ENCODE results near the gene ZNF142. TPM values are rescaled to one million over a fixed set of nuclear protein-coding genes. Genes with fewer than 3 reads are reported as not detected.

The ZNF142 gene
- total RNA-seq, 1 experiment from 2014 or later = 29.2 TPM

GRCh38 chr2:218698885-218699284 lies 39.5 kb upstream of the ZNF142 start:
- RAD21 ChIA-PET (ENCODE audit: low non-redundant PET in 1 of 2, low total read pairs in 2 of 2, uncharacterized antibody in 2 of 2, unreplicated experiment in 2 of 2) = no interaction called here
- Histone ChIP-seq H3K27ac (ENCODE audit: low read depth, low read length) (no peak overlapping the region), H4K20me1 (ENCODE audit: insufficient read depth) (no peaks in the 10 kb centered on the region), H3K4me2 (ENCODE audit: low read length) (no peak overlapping the region), H3K79me2 (ENCODE audit: insufficient read depth, low read length) (no peaks in the 10 kb centered on the region), H2AFZ (ENCODE audit: low read depth, low read length, poor library complexity, severe bottlenecking) (no peak overlapping the region), H3K9me3 (ENCODE audit: control insufficient read depth in 1 of 2, insufficient read depth in 1 of 2, low read depth in 1 of 2, low read length in 2 of 2) (no peaks in the 10 kb centered on the region), H3K9ac (ENCODE audit: low read length) (no peak overlapping the region), H3K9me2 (ENCODE audit: insufficient read depth) (no peaks in the 10 kb centered on the region), H3K36me3 (ENCODE audit: control insufficient read depth in 1 of 2, insufficient read depth in 2 of 2, low read length in 2 of 2) (peaks cover 0 to 8% of the 10 kb centered on the region in 2 experiments; a peak in 2 of 4 replicates), H3K4me3 (replicated peaks in 1 of 2; ENCODE audit: low read depth in 1 of 2, low read length in 2 of 2) (no peak overlapping the region), H3K27me3 (ENCODE audit: insufficient read depth, low read length) (no peaks in the 10 kb centered on the region), H3K4me1 (ENCODE audit: control insufficient read depth in 1 of 2, insufficient read depth in 2 of 2, low read length in 2 of 2) (peaks cover 5 to 8% of the 10 kb centered on the region in 2 experiments; a peak in 2 of 4 replicates)
- TF ChIP-seq EZH2 (IDR thresholded peaks at IDR 0.05) = no peak
- TF ChIP-seq ZFX (IDR thresholded peaks at IDR 0.05) = no peak
- TF ChIP-seq FOSL1 (IDR thresholded peaks at IDR 0.05; ENCODE audit: low read depth) = no peak
- no peak for TF ChIP-seq ZBTB33 (IDR thresholded peaks at IDR 0.05; ENCODE audit: extremely low read depth, insufficient replicate concordance, low read length)
- TF ChIP-seq, protein P1, sequence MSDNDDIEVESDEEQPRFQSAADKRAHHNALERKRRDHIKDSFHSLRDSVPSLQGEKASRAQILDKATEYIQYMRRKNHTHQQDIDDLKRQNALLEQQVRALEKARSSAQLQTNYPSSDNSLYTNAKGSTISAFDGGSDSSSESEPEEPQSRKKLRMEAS (IDR thresholded peaks at IDR 0.05) = no peak
- TF ChIP-seq SRF (IDR thresholded peaks at IDR 0.05; ENCODE audit: low read depth) = no peak
- no peak for TF ChIP-seq POLR2A (IDR thresholded peaks at IDR 0.05; ENCODE audit: borderline replicate concordance, extremely low read depth, insufficient read depth, insufficient read length)
- BruUV-seq (replicated peaks) = no TSS peak
- DNase-seq (ENCODE audit: low read depth, low spot score) = no peak
- ATAC-seq = peak; percentile 22; the same call in 1 of the 2 replicates
- CTCF ChIA-PET = interaction anchor here (2.1 kb wide), 1 partner anchor 11 kb away, joined by 14 read pairs; no protein-coding TSS in a partner anchor
- intact Hi-C loops (cut with micrococcal nuclease) = no loop called here
- POLR2A ChIA-PET = no interaction called here
